HepG2 (cell line): ENCODE results near the gene LRP5. TPM values are rescaled to one million over a fixed set of nuclear protein-coding genes. Genes with fewer than 3 reads are reported as not detected.

Source experiments
- ATAC-seq: fragments of 200-7000 bp; cut with Tn5 transposase; 3 replicates; pipeline ENCODE4 v1.9.1; 2020; ENCODE audit warnings: mild to moderate bottlenecking, moderate library complexity
- BruUV-seq: library from RNA; stranded (reverse); fragments of 400-500 nt; replicated peaks from 2 replicates; lab custom pipeline; 2021; lab: Mats Ljungman, UMichigan
- CTCF ChIA-PET: fragments of 300-600 bp; formaldehyde crosslinking; extraction: SDS; loops from one replicate; lab custom pipeline; 2021; ENCODE audit warnings: low total read pairs, inconsistent platforms, low intra/inter-chr PET ratio; lab: Yijun Ruan, JAX
- POLR2A ChIA-PET: fragments of 350-600 bp; sonication (Branson Sonifier 250); formaldehyde crosslinking; loops from one replicate; lab custom pipeline; 2020; ENCODE audit warnings: antibody characterized with exemption, inconsistent platforms; lab: Yijun Ruan, JAX
- DNase-seq: peaks from one replicate; pipeline ENCODE4 v3.0.0-alpha.2; 2015; ENCODE audit warnings: low spot score
- FAIRE-seq: peaks from 3 replicates; lab custom pipeline; 2011; peaks lifted over from hg19 to GRCh38; lab: Jason Lieb, UNC
- H2AFZ ChIP-seq: one replicate; pipeline ENCODE4 v1.6.1; 2011; ENCODE audit warnings: low read length, inconsistent platforms
- H3K27ac ChIP-seq: fragments of 300-600 bp; 3 replicates; pipeline ENCODE4 v1.8.0; 2011; ENCODE audit warnings: mixed run types, mild to moderate bottlenecking, mixed read lengths, low read length, inconsistent platforms; ENCODE audit not compliant: insufficient read depth; ENCODE audit errors: extremely low read length
- H3K27me3 ChIP-seq, 2 experiments: fragments of 200-600 bp in 1 of 2; 2 replicates in 1 of 2; 3 replicates in 1 of 2; pipeline versions ENCODE4 v1.6.0 to v1.8.0; 2011; ENCODE audit warnings: low read length in 2 of 2, mild to moderate bottlenecking in 2 of 2, moderate library complexity in 2 of 2, inconsistent platforms in 1 of 2; ENCODE audit not compliant: insufficient read depth in 2 of 2, control insufficient read depth in 1 of 2
- H3K36me3 ChIP-seq, 2 experiments: fragments of 200-600 bp in 1 of 2; replicated peaks in 1 of 2; 2 replicates in 1 of 2; 3 replicates in 1 of 2; pipeline versions ENCODE4 v1.5.1 to v1.8.0; 2011; ENCODE audit warnings: low read length in 2 of 2, inconsistent platforms in 1 of 2; ENCODE audit not compliant: insufficient read depth in 2 of 2, control insufficient read depth in 1 of 2
- H3K4me1 ChIP-seq: 2 replicates; pipeline ENCODE4 v1.5.1; 2012; ENCODE audit warnings: low read length, inconsistent platforms; ENCODE audit not compliant: insufficient read depth
- H3K4me2 ChIP-seq: 2 replicates; pipeline ENCODE4 v1.6.0; 2011; ENCODE audit warnings: low read depth, low read length, inconsistent platforms
- H3K4me3 ChIP-seq, 3 experiments: fragments of 200-600 bp in 1 of 3; sonication (generic), shearing (Covaris generic) in 1 of 3; replicated peaks in 1 of 3; 2 replicates each; pipeline ENCODE4 v1.5.1; 2011 to 2016; ENCODE audit warnings: low read length in 3 of 3, inconsistent platforms in 2 of 3, low read depth in 2 of 3, mild to moderate bottlenecking in 2 of 3, control low read depth in 1 of 3, mixed read lengths in 1 of 3; ENCODE audit not compliant: insufficient read depth in 1 of 3
- H3K79me2 ChIP-seq: one replicate; pipeline ENCODE4 v1.6.1; 2011; ENCODE audit warnings: low read length, inconsistent platforms; ENCODE audit not compliant: insufficient read depth
- H3K9ac ChIP-seq: 2 replicates; pipeline ENCODE4 v1.6.0; 2011; ENCODE audit warnings: mild to moderate bottlenecking, low read depth, low read length, inconsistent platforms; ENCODE audit not compliant: insufficient read depth
- H3K9me3 ChIP-seq: 2 replicates; pipeline ENCODE4 v1.5.1; 2012; ENCODE audit warnings: mild to moderate bottlenecking, low read length
- H4K20me1 ChIP-seq: 2 replicates; pipeline ENCODE4 v1.6.0; 2011; ENCODE audit warnings: inconsistent platforms, mild to moderate bottlenecking, low read length, moderate library complexity; ENCODE audit not compliant: insufficient read depth
- ASH2L ChIP-seq: fragments of 300-600, 200-600 bp; sonication (generic); IDR thresholded peaks from 2 replicates; pipeline ENCODE4 v1.7.0; 2017; ENCODE audit warnings: low read depth, mild to moderate bottlenecking, moderate library complexity, mixed read lengths, low read length; ENCODE audit not compliant: insufficient read length
- CBFB ChIP-seq: sonication (generic); formaldehyde crosslinking; IDR thresholded peaks from 2 replicates; pipeline ENCODE4 v1.4.0; 2020; ENCODE audit warnings: missing genetic modification reagents
- HNF4A ChIP-seq: sonication (generic); formaldehyde crosslinking; IDR thresholded peaks from 2 replicates; pipeline ENCODE4 v1.4.0; 2020; ENCODE audit warnings: missing genetic modification reagents
- KAT7 ChIP-seq: IDR thresholded peaks from 2 replicates; pipeline ENCODE4 v1.6.1; 2018; ENCODE audit warnings: borderline replicate concordance, missing compliant biosample characterization
- MYNN ChIP-seq: sonication (generic); formaldehyde crosslinking; IDR thresholded peaks from 2 replicates; pipeline ENCODE4 v1.4.0; 2020; ENCODE audit warnings: mild to moderate bottlenecking, low read depth, missing genetic modification reagents
- MZF1 ChIP-seq: sonication (generic); formaldehyde crosslinking; IDR thresholded peaks from 2 replicates; pipeline ENCODE4 v1.8.1; 2023; ENCODE audit warnings: mild to moderate bottlenecking, missing genetic modification reagents, borderline replicate concordance
- POLR2G ChIP-seq: fragments of 200-400 bp; formaldehyde crosslinking; IDR thresholded peaks from 2 replicates; pipeline ENCODE4 v1.6.1; 2018; ENCODE audit warnings: mild to moderate bottlenecking, low read depth, low read length, moderate library complexity
- SIN3B ChIP-seq: fragments of 150-350 bp; IDR thresholded peaks from 2 replicates; pipeline ENCODE4 v1.6.1; 2014; ENCODE audit warnings: low read length
- SIX4 ChIP-seq: sonication (generic); formaldehyde crosslinking; IDR thresholded peaks from 2 replicates; pipeline ENCODE4 v1.4.0; 2020; ENCODE audit warnings: missing genetic modification reagents
- SMYD3 ChIP-seq: sonication (generic); formaldehyde crosslinking; IDR thresholded peaks from 2 replicates; pipeline ENCODE4 v1.8.1; 2023; ENCODE audit warnings: mild to moderate bottlenecking, missing genetic modification reagents
- ZBTB21 ChIP-seq: sonication (generic); formaldehyde crosslinking; IDR thresholded peaks from 2 replicates; pipeline ENCODE4 v1.4.0; 2020; ENCODE audit warnings: missing genetic modification reagents
- ZFAT ChIP-seq: sonication (generic); formaldehyde crosslinking; conservative IDR thresholded peaks from 2 replicates; pipeline ENCODE4 v1.8.1; 2023; ENCODE audit warnings: missing genetic modification reagents, inconsistent platforms
- ZNF256 ChIP-seq: sonication (generic); formaldehyde crosslinking; conservative IDR thresholded peaks from 2 replicates; pipeline ENCODE4 v1.4.0; 2020; ENCODE audit warnings: missing genetic modification reagents
- ZNF335 ChIP-seq: sonication (generic); formaldehyde crosslinking; IDR thresholded peaks from 2 replicates; pipeline ENCODE4 v1.4.0; 2020; ENCODE audit warnings: missing genetic modification reagents
- ZNF709 ChIP-seq: sonication (generic); formaldehyde crosslinking; IDR thresholded peaks from 2 replicates; pipeline ENCODE4 v1.5.0; 2020; ENCODE audit warnings: mild to moderate bottlenecking, missing genetic modification reagents
- ZNF768 ChIP-seq: sonication (generic); formaldehyde crosslinking; IDR thresholded peaks from 2 replicates; pipeline ENCODE4 v1.4.0; 2020; ENCODE audit warnings: missing genetic modification reagents
- ZNF776 ChIP-seq: sonication (generic); formaldehyde crosslinking; IDR thresholded peaks from 2 replicates; pipeline ENCODE4 v1.4.0; 2020; ENCODE audit warnings: mild to moderate bottlenecking, missing genetic modification reagents
- WGBS: methylation state at CpG from one replicate; pipeline ENCODE4 v1.1.6; 2017; ENCODE audit warnings: low lambda C conversion rate; 5-methylcytosine and 5-hydroxymethylcytosine counted together
- in situ Hi-C: cut with HindIII; loops from 2 replicates; pipeline ENCODE4 v1.10.0; 2017; ENCODE audit warnings: low pct_unique_long_range_greater_than_20kb; ENCODE audit not compliant: extremely low pct_ligation_motif_present
- intact Hi-C: fragments of 100-400 bp; cut with micrococcal nuclease; formaldehyde crosslinking; loops from one replicate; pipeline ENCODE4 v1.10.0; 2022; ENCODE audit not compliant: unreplicated experiment
- polyA plus RNA-seq, 8 experiments: library from polyadenylated mRNA; depleted of rRNA in 3 of 8; stranded (reverse) in 7 of 8; unstranded in 1 of 8; fragments of >200 nt; fragmentation: Illumina TruSeq in 4 of 8; extraction: Trizol in 4 of 8; gene quantifications; 2 replicates each; pipeline versions ENCODE4 v1.2.1 to v1.2.3, GENCODE V29; 2011 to 2016; ENCODE audit warnings: low read depth in 4 of 8, missing spikeins in 1 of 8, mixed read lengths in 1 of 8; ENCODE audit not compliant: insufficient read depth in 1 of 8
- total RNA-seq, 5 experiments: library from RNA; depleted of rRNA; stranded (reverse); fragments of >200 nt; fragmentation: Illumina TruSeq; extraction: Trizol; gene quantifications; 2 replicates each; pipeline ENCODE4 v1.2.3, GENCODE V29; 2016; ENCODE audit warnings: low read depth in 1 of 5
- TF ChIP-seq, protein P1 (sequence below): IDR thresholded peaks from 2 replicates; pipeline ENCODE4 v1.6.1; 2016
- TF ChIP-seq, protein P2 (sequence below): sonication (generic); formaldehyde crosslinking; IDR thresholded peaks from 2 replicates; pipeline ENCODE4 v1.4.0; 2020; ENCODE audit warnings: mild to moderate bottlenecking, low read depth, missing genetic modification reagents
- TF ChIP-seq, protein P3 (sequence below): sonication (generic); formaldehyde crosslinking; IDR thresholded peaks from 2 replicates; pipeline ENCODE4 v1.9.0; 2022; ENCODE audit warnings: missing genetic modification reagents, mild to moderate bottlenecking, borderline replicate concordance

Gene LRP5
- total and polyA plus RNA-seq, 2 of the 13 experiments (the other 11 are each of a cell fraction or from before 2014, with no cell fraction given): 40.4 to 64.0 TPM

DNA sequence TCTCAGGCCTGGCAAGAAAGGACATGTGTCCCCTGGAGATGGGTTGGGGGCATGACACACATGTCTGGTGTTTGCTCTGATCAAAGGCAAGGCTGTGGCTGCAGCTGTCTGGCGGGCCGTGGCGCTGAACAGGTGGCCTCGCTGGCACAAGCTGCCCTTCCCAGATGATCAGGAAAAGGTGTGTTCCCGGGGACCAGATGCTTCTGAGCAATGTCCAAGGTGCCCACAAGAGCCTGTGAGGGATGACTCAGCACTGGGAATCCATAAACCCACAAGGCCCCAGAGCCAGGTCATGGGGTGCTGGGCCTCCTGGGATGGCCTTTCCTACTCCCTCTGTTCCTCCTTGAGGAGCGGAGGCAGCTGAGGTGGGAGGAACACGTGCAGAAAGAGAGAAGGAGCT lies 9.7 kb upstream of the LRP5 start:
- intact Hi-C loops: no loop called here
- WGBS: 22% methylated on average over 3 of the region's 7 CpGs
- H3K27ac ChIP-seq: peak overlapping the region; percentile 64
- no peaks in the 10 kb centered on the region; a peak in 1 of 5 replicates for H3K27me3 ChIP-seq
- H3K36me3 ChIP-seq: peaks cover 2 to 17% of the 10 kb centered on the region in 2 experiments; a peak in 3 of 5 replicates
- no peaks in the 10 kb centered on the region for H4K20me1 ChIP-seq
- peak overlapping the region in 1 of 3 experiments; percentile 43; a peak in 1 of 6 replicates for H3K4me3 ChIP-seq
- ChIA-PET CTCF (no interaction called here), POLR2A (interaction anchor here (0.8 to 1.8 kb wide), 4 partner anchors 12 to 86 kb away, joined by 3 to 14 read pairs (median 4); partner anchors contain the start of gene C11orf24)
- peaks cover 59% of the 10 kb centered on the region for H3K4me1 ChIP-seq
- ATAC-seq: no peak
- FAIRE-seq: no peak
- no peak overlapping the region for H2AFZ ChIP-seq
- in situ Hi-C loops: no loop called here
- peak; percentile 71 for DNase-seq
- peak overlapping the region; percentile 51 for H3K4me2 ChIP-seq
- BruUV-seq: no TSS peak
- peaks cover 31% of the 10 kb centered on the region for H3K79me2 ChIP-seq
- peak overlapping the region; percentile 39; the same call in 1 of the 2 replicates for H3K9ac ChIP-seq
- H3K9me3 ChIP-seq: no peaks in the 10 kb centered on the region
- peak; percentile 11; the same call in 1 of the 2 replicates for TF ChIP-seq ZNF768 (CRISPR knock-in tag)
- no peak for TF ChIP-seq KAT7 (CRISPR knock-in tag)
- TF ChIP-seq, protein P1, sequence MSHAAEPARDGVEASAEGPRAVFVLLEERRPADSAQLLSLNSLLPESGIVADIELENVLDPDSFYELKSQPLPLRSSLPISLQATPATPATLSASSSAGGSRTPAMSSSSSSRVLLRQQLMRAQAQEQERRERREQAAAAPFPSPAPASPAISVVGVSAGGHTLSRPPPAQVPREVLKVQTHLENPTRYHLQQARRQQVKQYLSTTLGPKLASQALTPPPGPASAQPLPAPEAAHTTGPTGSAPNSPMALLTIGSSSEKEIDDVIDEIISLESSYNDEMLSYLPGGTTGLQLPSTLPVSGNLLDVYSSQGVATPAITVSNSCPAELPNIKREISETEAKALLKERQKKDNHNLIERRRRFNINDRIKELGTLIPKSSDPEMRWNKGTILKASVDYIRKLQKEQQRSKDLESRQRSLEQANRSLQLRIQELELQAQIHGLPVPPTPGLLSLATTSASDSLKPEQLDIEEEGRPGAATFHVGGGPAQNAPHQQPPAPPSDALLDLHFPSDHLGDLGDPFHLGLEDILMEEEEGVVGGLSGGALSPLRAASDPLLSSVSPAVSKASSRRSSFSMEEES: 0 out of 2 replicates have a peak, but pooled peaks have one; percentile 18
- no peak for TF ChIP-seq ZFAT (CRISPR knock-in tag)
- no peak for TF ChIP-seq ZNF709 (CRISPR knock-in tag)
- TF ChIP-seq ZNF335 (CRISPR knock-in tag): no peak
- TF ChIP-seq ZNF776 (CRISPR knock-in tag): no peak
- TF ChIP-seq, protein P2, sequence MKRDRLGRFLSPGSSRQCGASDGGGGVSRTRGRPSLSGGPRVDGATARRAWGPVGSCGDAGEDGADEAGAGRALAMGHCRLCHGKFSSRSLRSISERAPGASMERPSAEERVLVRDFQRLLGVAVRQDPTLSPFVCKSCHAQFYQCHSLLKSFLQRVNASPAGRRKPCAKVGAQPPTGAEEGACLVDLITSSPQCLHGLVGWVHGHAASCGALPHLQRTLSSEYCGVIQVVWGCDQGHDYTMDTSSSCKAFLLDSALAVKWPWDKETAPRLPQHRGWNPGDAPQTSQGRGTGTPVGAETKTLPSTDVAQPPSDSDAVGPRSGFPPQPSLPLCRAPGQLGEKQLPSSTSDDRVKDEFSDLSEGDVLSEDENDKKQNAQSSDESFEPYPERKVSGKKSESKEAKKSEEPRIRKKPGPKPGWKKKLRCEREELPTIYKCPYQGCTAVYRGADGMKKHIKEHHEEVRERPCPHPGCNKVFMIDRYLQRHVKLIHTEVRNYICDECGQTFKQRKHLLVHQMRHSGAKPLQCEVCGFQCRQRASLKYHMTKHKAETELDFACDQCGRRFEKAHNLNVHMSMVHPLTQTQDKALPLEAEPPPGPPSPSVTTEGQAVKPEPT: no peak
- TF ChIP-seq SMYD3 (CRISPR knock-in tag): no peak
- no peak for TF ChIP-seq ZBTB21 (CRISPR knock-in tag)
- TF ChIP-seq POLR2G: no peak
- peak; percentile 31; the same call in 1 of the 2 replicates for TF ChIP-seq CBFB (CRISPR knock-in tag)
- no peak for TF ChIP-seq MZF1 (CRISPR knock-in tag)
- TF ChIP-seq ASH2L: no peak
- TF ChIP-seq, protein P3, sequence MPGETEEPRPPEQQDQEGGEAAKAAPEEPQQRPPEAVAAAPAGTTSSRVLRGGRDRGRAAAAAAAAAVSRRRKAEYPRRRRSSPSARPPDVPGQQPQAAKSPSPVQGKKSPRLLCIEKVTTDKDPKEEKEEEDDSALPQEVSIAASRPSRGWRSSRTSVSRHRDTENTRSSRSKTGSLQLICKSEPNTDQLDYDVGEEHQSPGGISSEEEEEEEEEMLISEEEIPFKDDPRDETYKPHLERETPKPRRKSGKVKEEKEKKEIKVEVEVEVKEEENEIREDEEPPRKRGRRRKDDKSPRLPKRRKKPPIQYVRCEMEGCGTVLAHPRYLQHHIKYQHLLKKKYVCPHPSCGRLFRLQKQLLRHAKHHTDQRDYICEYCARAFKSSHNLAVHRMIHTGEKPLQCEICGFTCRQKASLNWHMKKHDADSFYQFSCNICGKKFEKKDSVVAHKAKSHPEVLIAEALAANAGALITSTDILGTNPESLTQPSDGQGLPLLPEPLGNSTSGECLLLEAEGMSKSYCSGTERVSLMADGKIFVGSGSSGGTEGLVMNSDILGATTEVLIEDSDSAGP: no peak
- no peak for TF ChIP-seq ZNF256
- TF ChIP-seq HNF4A (CRISPR knock-in tag): peak; percentile 39; the same call in 1 of the 2 replicates
- TF ChIP-seq SIX4 (CRISPR knock-in tag): no peak
- no peak for TF ChIP-seq SIN3B
- TF ChIP-seq MYNN: no peak
